ENCODE results near the gene SAMD14.

Gene SAMD14

DNA sequence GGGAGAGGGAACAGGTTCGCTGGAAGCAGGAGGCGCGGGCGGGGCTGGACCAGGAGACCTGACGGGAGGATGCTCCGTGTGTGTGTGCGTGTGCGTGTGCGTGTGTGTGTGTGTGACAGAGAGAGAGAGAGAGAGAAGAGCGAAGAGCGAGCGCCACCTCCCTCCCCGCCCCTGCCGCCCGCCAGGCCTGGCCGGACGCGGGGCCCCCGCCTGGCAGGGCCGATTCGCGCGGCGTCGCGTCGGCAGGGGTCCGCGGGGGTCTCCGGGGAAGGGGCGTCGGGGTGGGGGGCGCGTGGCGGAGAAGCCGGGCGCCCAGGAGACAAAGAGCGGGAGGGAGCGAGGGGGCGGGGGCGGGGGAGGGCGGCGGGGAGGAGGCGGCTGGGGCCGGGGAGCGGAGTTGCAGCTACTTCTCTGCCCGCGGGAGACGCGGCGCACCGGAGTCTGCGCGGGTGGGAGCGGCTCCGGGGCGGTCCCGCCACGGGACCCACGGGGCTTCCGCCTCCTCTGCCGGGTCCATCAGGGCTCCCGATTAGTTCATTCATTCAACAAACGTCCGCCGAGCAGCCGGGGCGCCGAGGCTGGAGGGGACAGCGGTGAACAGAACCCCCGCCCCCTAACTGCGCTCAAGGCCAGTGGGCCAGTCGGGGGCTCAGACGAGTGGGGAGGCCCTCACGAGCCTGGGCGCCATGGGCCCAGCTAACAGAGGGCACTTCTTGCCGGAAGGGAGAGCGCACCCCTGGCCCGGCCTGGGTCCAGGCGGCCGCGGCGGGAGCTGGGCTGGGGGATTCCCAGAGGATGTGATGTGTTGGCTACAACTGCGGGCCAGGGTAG, at the start of gene SAMD14:
Gene SAMD14 (minus strand): TSS at position 433 of the 831 bp plus-strand sequence. CDS start 5,201 bp downstream, outside the sequence.
- TF ChIP-seq, protein P1, sequence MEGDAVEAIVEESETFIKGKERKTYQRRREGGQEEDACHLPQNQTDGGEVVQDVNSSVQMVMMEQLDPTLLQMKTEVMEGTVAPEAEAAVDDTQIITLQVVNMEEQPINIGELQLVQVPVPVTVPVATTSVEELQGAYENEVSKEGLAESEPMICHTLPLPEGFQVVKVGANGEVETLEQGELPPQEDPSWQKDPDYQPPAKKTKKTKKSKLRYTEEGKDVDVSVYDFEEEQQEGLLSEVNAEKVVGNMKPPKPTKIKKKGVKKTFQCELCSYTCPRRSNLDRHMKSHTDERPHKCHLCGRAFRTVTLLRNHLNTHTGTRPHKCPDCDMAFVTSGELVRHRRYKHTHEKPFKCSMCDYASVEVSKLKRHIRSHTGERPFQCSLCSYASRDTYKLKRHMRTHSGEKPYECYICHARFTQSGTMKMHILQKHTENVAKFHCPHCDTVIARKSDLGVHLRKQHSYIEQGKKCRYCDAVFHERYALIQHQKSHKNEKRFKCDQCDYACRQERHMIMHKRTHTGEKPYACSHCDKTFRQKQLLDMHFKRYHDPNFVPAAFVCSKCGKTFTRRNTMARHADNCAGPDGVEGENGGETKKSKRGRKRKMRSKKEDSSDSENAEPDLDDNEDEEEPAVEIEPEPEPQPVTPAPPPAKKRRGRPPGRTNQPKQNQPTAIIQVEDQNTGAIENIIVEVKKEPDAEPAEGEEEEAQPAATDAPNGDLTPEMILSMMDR (conservative IDR thresholded peaks at IDR 0.05; ENCODE audit: control insufficient read depth, insufficient read depth, low read depth, low read length), result no peak
- peak within 1 kb of the TSS; percentile 37 for H3K4me3 ChIP-seq (ENCODE audit: control insufficient read depth, low read depth, low read length)
- DNase-seq (ENCODE audit: low read depth), result no peak

DNA sequence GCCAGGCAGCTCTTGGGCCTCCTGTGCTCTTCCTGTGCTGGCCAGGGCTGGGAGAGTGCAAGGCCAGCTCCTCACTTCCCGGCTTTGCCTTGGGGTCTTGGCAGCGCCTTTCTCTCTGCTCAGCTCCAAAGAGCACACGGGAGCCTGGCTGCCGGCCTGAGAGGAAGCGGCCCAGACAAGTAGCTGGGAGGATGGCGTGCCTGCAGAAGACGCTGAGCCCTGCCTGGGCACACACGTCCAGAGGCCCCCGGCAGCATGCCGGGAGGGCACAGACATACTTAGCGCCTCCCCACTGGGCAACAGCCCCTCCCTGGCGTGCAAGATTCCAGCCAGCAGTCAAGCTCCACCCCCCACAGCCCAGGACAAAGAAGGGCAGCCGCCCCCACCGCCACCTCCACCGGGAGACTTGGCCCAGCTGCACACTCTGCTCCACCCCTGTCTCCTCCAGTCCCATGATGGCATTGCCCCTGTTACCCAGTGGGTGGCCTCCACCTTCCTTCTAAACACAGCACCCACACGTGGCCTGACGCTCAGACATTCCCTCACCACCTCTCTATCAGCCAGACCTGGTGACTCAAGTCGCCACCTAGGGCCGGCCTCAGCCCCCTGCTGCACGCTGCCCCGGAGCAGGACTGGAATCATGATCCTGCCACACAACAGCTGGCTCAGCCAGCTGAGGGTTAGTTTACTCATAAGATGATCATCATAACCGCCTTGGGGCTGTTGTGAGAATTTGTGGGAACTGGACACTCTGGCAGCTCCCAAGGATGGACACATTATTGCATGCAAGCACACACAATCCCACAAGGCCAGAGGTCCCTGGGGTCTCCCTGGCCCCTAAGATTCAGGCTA, 48.2 kb upstream of the SAMD14 start:
- TF ChIP-seq, protein P1 (conservative IDR thresholded peaks at IDR 0.05; ENCODE audit: control insufficient read depth, insufficient read depth, low read depth, low read length), result peak; percentile 37
- DNase-seq (ENCODE audit: low read depth), result peak; percentile 98
- no peak overlapping the region for H3K4me3 ChIP-seq (ENCODE audit: control insufficient read depth, low read depth, low read length)

DNA sequence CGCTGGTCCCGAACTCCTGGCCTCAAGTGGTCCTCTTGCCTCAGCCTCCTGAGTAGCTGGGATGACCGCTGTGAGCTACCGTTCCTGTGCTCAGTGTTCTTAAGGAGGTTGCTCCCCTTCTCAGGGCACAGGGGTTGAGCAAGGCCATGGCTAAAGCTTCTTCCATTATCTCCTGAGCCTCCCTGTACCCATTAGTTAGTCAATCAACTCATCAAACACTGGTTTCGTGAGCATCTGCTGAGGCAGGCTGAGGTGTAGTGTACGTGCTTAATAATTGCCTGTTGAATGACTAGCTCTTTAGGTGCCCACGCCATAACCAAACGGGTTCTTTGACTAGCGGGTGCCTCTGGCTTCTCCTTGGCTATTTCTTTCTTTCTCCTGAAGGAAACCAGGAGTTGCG, 47.5 kb upstream of the SAMD14 start:
- H3K4me3 ChIP-seq (ENCODE audit: control insufficient read depth, low read depth, low read length), result no peak overlapping the region
- peak; percentile 11 for DNase-seq (ENCODE audit: low read depth)
- TF ChIP-seq, protein P1 (conservative IDR thresholded peaks at IDR 0.05; ENCODE audit: control insufficient read depth, insufficient read depth, low read depth, low read length), result no peak

DNA sequence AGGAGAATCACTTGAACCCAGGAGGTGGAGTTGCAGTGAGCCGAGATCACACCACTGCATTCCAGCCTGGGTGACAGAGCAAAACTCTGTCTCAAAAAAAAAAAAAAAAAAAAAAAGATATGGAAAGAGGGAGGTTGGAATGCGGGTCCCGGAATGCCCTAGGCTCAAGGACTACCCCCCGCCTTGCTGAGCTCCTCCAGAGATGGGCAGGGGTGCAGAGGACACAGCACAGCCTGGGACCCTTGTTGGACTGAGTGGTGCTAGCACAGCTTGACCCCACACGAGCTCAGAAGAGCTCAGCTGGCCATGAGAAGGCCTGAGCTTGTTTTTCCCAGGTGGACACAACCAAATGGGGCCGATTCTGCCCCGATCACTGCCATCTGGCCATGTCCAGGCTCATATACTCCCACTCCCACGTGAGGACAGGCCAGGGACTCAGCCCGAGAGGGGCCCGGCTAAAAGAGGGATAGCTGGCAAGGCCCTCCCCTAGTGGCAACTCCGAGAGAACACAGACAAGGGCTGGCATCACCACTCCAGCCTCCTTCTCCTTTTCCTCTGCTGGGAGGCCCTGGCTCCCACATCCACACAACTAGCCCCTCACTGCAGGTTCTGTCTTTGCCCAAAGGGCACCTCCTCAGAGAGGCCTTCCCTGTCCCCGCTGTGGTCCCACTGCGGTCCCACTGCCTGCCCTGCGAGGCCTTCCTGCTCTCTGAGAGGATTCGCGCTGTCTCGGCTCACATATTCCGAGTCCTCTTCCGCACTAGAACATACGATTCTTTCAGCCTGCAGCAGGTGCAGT, 46.8 kb upstream of the SAMD14 start:
- TF ChIP-seq, protein P1 (conservative IDR thresholded peaks at IDR 0.05; ENCODE audit: control insufficient read depth, insufficient read depth, low read depth, low read length), result no peak
- H3K4me3 ChIP-seq (ENCODE audit: control insufficient read depth, low read depth, low read length), result no peak overlapping the region
- no peak for DNase-seq (ENCODE audit: low read depth)

DNA sequence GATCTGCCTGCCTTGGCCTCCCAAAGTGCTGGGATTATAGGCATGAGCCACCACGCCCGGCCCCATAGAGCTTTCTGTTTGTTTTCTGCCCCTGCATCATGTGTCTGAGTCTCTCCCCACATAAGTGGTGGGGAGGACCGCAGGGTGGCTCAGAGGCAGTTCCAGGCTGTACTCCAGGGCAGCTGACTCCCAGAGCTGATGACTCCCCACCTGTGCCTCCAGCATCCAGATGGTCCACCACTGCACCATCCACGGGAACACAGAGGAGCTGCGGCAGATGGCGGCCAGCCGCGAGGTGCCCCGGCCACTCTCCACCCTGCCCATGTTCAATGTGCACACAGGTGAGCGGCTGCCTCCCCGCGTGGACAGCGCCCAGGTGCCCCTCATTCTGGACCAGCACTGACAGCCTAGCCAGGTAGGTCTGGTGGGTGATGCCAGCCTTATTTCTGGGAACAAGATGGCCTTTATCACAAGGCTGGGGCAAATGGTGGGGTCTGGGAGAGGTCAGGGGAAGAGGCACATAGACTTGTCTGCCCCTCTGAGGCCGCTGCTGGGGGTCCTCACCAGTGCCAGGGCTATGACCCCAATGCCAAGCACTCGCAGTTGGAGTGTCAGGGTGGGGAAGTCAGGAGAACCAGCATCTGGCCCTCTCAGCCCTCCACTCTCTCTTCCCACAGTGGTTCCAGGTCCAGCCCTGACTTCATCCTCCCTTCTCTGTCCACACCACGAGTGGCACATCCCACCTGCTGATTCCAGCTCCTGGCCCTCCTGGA, 45.3 kb upstream of the SAMD14 start:
- TF ChIP-seq, protein P1 (conservative IDR thresholded peaks at IDR 0.05; ENCODE audit: control insufficient read depth, insufficient read depth, low read depth, low read length), result no peak

More for the DNA sequence above, 45.3 kb upstream of the SAMD14 start:
- no peak overlapping the region for H3K4me3 ChIP-seq (ENCODE audit: control insufficient read depth, low read depth, low read length)
- peak; percentile 43 for DNase-seq (ENCODE audit: low read depth)

Measured in fibroblast of mammary gland (primary cell).